Naive thymus-derived CD8-positive, alpha-beta T cell (primary cell): ENCODE measurements around the gene EME2. TPM values are rescaled to one million over a fixed set of nuclear protein-coding genes. Genes with fewer than 3 reads are reported as not detected.

Experiments used
- ATAC-seq, 2 donors: fragments of 150-1000 bp; cut with Tn5 transposase in 1 of 2; sonication (Bioruptor Pico), chemical (Tn5 transposase) in 1 of 2; 1 replicate in 1 of 2; 2 replicates in 1 of 2; pipeline ENCODE4 v1.10.0; 2021; ENCODE audit warnings: mild to moderate bottlenecking in 2 of 2, moderate library complexity in 2 of 2
- POLR2A ChIA-PET: fragments of 350-600 bp; sonication (Branson Sonifier 250); formaldehyde crosslinking; loops from one replicate; lab custom pipeline; 2021; ENCODE audit warnings: antibody characterized with exemption; lab: Charles Lee
- DNase-seq, 10 donors: peaks; one replicate each; pipeline versions ENCODE4 v3.0.0 to v3.0.0-alpha.2; 2020 to 2022
- H3K27ac Mint-ChIP-seq, 10 donors: one replicate each; pipeline ENCODE4 v1.8.0; 2020 to 2022; ENCODE audit warnings: mild to moderate bottlenecking in 10 of 10, mixed read lengths in 10 of 10, moderate library complexity in 4 of 10, inconsistent platforms in 1 of 10
- H3K27me3 Mint-ChIP-seq, 5 donors: one replicate each; pipeline ENCODE4 v1.8.0; 2021 to 2022; ENCODE audit warnings: mixed read lengths in 5 of 5
- H3K36me3 Mint-ChIP-seq, 3 donors: one replicate each; pipeline ENCODE4 v1.8.0; 2020 to 2022; ENCODE audit warnings: mixed read lengths in 3 of 3, mild to moderate bottlenecking in 2 of 3, inconsistent platforms in 1 of 3
- H3K4me1 Mint-ChIP-seq, 4 donors: one replicate each; pipeline ENCODE4 v1.8.0; 2021 to 2022; ENCODE audit warnings: mixed read lengths in 4 of 4
- H3K4me3 Mint-ChIP-seq, 10 donors: one replicate each; pipeline ENCODE4 v1.8.0; 2020 to 2022; ENCODE audit warnings: mild to moderate bottlenecking in 10 of 10, mixed read lengths in 10 of 10, moderate library complexity in 6 of 10, inconsistent platforms in 1 of 10
- H3K9me3 Mint-ChIP-seq, 9 donors: one replicate each; pipeline ENCODE4 v1.8.0; 2020 to 2022; ENCODE audit warnings: mixed read lengths in 9 of 9, mild to moderate bottlenecking in 3 of 9, inconsistent platforms in 1 of 9, moderate library complexity in 1 of 9
- polyA plus RNA-seq, 3 donors: library from polyadenylated mRNA; unstranded; fragments of 300-500 nt; fragmentation: Illumina TruSeq; gene quantifications; one replicate each; pipeline ENCODE4 v1.2.3, GENCODE V29; 2021
- total RNA-seq, 8 experiments: library from RNA in 2 of 8; stranded (reverse) in 2 of 8; gene quantifications; one replicate each; pipeline ENCODE4 v1.2.3 and lab custom pipeline; 2021 to 2026

Gene EME2
- total and polyA plus RNA-seq, 5 experiments from 2014 or later, result 0.35 to 31.5 (median 1.6) TPM

GRCh38 chr16:1747934-1748333 is 24.7 kb upstream of the EME2 start:
- DNase-seq (no peak), ATAC-seq (no peak)
- Mint-ChIP-seq H3K4me3 (no peak overlapping the region), H3K27ac (no peak overlapping the region), H3K9me3 (no peaks in the 10 kb centered on the region), H3K36me3 (peaks cover 0 to 60% (median 2%) of the 10 kb centered on the region in 3 donors), H3K4me1 (no peaks in the 10 kb centered on the region), H3K27me3 (no peaks in the 10 kb centered on the region)
- POLR2A ChIA-PET, result no interaction called here

- POLR2A ChIA-PET, result interaction anchor here (0.7 kb wide), 1 partner anchor 23 kb away, joined by 3 read pairs; the partner anchor contains the start of gene MRPS34
- no peak for ATAC-seq
- H3K27me3 Mint-ChIP-seq, result no peaks in the 10 kb centered on the region
- H3K4me1 Mint-ChIP-seq, result no peaks in the 10 kb centered on the region
- H3K9me3 Mint-ChIP-seq, result no peaks in the 10 kb centered on the region
- peaks cover 0 to 69% (median 4%) of the 10 kb centered on the region in 3 donors for H3K36me3 Mint-ChIP-seq
- peak overlapping the region in 2 of 10 donors; percentile 49 to 51 for H3K27ac Mint-ChIP-seq
- DNase-seq, result no peak
- no peak overlapping the region for H3K4me3 Mint-ChIP-seq
Measured at GRCh38 chr16:1749152-1750117, 23.2 kb upstream of the EME2 start.

GRCh38 chr16:1751946-1752345 is 20.7 kb upstream of the EME2 start:
- Mint-ChIP-seq H3K27me3 (no peaks in the 10 kb centered on the region), H3K27ac (no peak overlapping the region), H3K9me3 (no peaks in the 10 kb centered on the region), H3K4me3 (no peak overlapping the region), H3K36me3 (peaks cover 0 to 73% (median 9%) of the 10 kb centered on the region in 3 donors), H3K4me1 (peaks cover 2 to 5% (median 4%) of the 10 kb centered on the region in 4 donors)
- ATAC-seq, result no peak
- POLR2A ChIA-PET, result no interaction called here
- no peak for DNase-seq

DNA sequence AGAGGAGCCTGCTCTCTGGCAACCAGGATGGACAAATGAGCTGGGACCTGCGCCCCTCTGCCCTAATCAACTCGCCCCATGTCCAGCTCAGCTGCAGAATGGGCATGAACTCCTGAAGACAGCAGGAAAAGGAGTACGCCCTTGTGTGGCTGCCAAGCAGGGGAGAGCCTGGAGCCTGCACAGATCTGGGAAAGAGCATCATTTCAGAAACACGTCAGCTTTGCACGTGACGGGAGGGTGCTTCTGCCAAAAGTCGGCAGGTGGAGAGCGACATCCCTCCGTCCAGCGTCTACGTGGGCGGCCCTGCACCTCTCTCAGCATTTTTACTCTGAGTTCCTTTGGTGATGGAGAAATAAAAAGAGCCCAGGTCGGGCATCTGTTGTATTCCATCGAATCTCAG is 19.8 kb upstream of the EME2 start:
- DNase-seq (no peak), ATAC-seq (no peak)
- peaks cover 0 to 66% (median 7%) of the 10 kb centered on the region in 3 donors for H3K36me3 Mint-ChIP-seq
- no peaks in the 10 kb centered on the region for H3K9me3 Mint-ChIP-seq
- no peak overlapping the region for H3K27ac Mint-ChIP-seq
- POLR2A ChIA-PET, result interaction anchor here (0.7 to 0.8 kb wide), 2 partner anchors 46 to 488 kb away, joined by 3 to 4 read pairs; no protein-coding TSS in a partner anchor
- no peak overlapping the region for H3K4me3 Mint-ChIP-seq
- no peaks in the 10 kb centered on the region for H3K27me3 Mint-ChIP-seq
- peaks cover 2 to 14% (median 10%) of the 10 kb centered on the region in 4 donors for H3K4me1 Mint-ChIP-seq

DNA sequence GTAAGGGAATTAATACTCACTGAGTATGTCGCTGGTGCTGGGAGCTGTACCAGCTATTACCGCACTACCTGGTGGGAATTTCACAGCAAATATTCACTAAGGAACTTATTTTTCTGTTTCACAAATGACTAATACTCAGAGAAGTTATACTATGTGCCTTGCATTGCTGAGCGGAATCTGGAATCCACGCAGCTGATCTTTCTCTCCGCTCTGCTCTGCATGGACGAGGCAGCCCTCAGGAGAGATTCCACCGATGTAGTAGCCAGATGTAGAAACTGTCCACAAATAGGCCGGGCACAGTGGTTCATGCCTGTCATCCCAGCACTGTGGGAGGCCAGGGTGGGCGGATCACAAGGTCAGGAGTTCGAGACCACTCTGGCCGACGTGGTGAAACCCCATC is 18.4 kb upstream of the EME2 start:
- POLR2A ChIA-PET, result interaction anchor here (0.7 to 1.6 kb wide), 4 partner anchors 8 to 31 kb away, joined by 3 to 6 read pairs (median 4); no protein-coding TSS in a partner anchor
- peaks cover 4 to 15% (median 10%) of the 10 kb centered on the region in 4 donors for H3K4me1 Mint-ChIP-seq
- H3K4me3 Mint-ChIP-seq, result no peak overlapping the region
- no peak for ATAC-seq
- peak overlapping the region in 1 of 10 donors; percentile 67 for H3K27ac Mint-ChIP-seq
- peaks cover 0 to 56% (median 7%) of the 10 kb centered on the region in 3 donors for H3K36me3 Mint-ChIP-seq
- DNase-seq, result no peak
- no peaks in the 10 kb centered on the region for H3K27me3 Mint-ChIP-seq
- H3K9me3 Mint-ChIP-seq, result no peaks in the 10 kb centered on the region

- no peaks in the 10 kb centered on the region for H3K9me3 Mint-ChIP-seq
- H3K27me3 Mint-ChIP-seq, result no peaks in the 10 kb centered on the region
- peaks cover 0 to 50% (median 9%) of the 10 kb centered on the region in 3 donors for H3K36me3 Mint-ChIP-seq
- peaks cover 4 to 15% (median 10%) of the 10 kb centered on the region in 4 donors for H3K4me1 Mint-ChIP-seq
- peak overlapping the region in 2 of 10 donors; percentile 7 to 22 for H3K4me3 Mint-ChIP-seq
- DNase-seq (peak in 1 of 10 donors; percentile 16), ATAC-seq (no peak)
- POLR2A ChIA-PET, result interaction anchor here (1.1 kb wide), 1 partner anchor 52 kb away, joined by 5 read pairs; the partner anchor contains the start of gene MAPK8IP3
- H3K27ac Mint-ChIP-seq, result peak overlapping the region in 2 of 10 donors; percentile 22 to 55
Measured at GRCh38 chr16:1757714-1758461, 14.7 kb upstream of the EME2 start.

- Mint-ChIP-seq H3K4me3 (no peak overlapping the region), H3K36me3 (peaks cover 0 to 41% (median 9%) of the 10 kb centered on the region in 3 donors), H3K27me3 (no peaks in the 10 kb centered on the region), H3K4me1 (peaks cover 4 to 15% (median 10%) of the 10 kb centered on the region in 4 donors), H3K27ac (peak overlapping the region in 2 of 10 donors; percentile 18 to 72), H3K9me3 (no peaks in the 10 kb centered on the region)
- DNase-seq, result no peak
- ATAC-seq, result no peak
- POLR2A ChIA-PET, result interaction anchor here (1.1 kb wide), 1 partner anchor 53 kb away, joined by 5 read pairs; the partner anchor contains the start of gene MAPK8IP3
Measured at GRCh38 chr16:1758923-1759322, 13.7 kb upstream of the EME2 start.

DNA sequence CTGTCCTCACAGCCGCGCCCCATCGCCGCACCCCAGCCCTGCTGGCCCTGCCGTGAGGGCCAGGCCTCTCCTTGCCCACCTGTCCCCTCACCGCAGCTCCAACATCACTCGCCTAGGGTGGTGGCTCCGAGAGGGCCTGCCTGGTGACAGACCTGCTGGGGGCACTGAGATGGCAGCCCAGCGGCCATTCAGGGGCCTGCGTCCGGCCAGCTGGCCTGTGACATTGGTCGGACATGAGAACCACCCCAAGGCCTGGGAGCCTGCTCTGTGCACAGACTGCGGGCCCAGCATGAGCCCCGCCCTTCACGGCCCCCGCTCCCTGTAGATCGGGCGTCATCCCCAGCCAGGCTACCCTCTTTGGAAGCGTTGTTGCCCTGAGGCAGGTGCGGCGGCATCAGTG is 13.1 kb upstream of the EME2 start:
- H3K9me3 Mint-ChIP-seq, result no peaks in the 10 kb centered on the region
- no peak overlapping the region for H3K4me3 Mint-ChIP-seq
- DNase-seq, result no peak
- no peaks in the 10 kb centered on the region for H3K27me3 Mint-ChIP-seq
- POLR2A ChIA-PET, result no interaction called here
- H3K4me1 Mint-ChIP-seq, result peaks cover 4 to 15% (median 10%) of the 10 kb centered on the region in 4 donors
- peaks cover 0 to 35% (median 6%) of the 10 kb centered on the region in 3 donors for H3K36me3 Mint-ChIP-seq
- no peak for ATAC-seq
- no peak overlapping the region for H3K27ac Mint-ChIP-seq

GRCh38 chr16:1760911-1761310 is 11.7 kb upstream of the EME2 start:
- ATAC-seq, result no peak
- Mint-ChIP-seq H3K27ac (peak overlapping the region in 2 of 10 donors; percentile 24 to 32), H3K36me3 (peaks cover 0 to 25% (median 4%) of the 10 kb centered on the region in 3 donors), H3K27me3 (no peaks in the 10 kb centered on the region), H3K4me1 (peaks cover 4 to 15% (median 10%) of the 10 kb centered on the region in 4 donors), H3K9me3 (no peaks in the 10 kb centered on the region), H3K4me3 (no peak overlapping the region)
- POLR2A ChIA-PET, result interaction anchor here (1.0 kb wide), 1 partner anchor 13 kb away, joined by 3 read pairs; no protein-coding TSS in a partner anchor
- DNase-seq, result no peak

DNA sequence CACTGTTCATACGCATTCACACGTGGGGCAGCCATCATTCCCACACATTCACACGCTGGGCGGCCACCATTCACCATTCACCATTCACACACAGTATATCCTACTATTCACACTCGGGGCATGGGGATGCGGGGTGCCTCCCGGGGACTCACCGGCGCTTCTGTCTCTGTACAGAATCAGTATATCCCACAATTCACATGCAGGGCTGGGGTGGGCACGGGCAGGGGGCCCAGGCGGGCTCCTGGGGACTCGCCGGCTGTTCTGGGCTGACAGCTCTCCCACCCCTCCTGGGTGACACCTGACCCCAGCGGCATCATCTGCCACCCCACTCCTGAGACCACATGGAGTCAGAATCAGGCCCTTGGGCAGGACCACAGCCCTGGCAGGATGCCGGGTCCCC is 10.9 kb upstream of the EME2 start:
- peak overlapping the region in 1 of 10 donors; percentile 27 for H3K27ac Mint-ChIP-seq
- no peak for DNase-seq
- H3K4me1 Mint-ChIP-seq, result peaks cover 2 to 12% (median 8%) of the 10 kb centered on the region in 4 donors
- H3K27me3 Mint-ChIP-seq, result no peaks in the 10 kb centered on the region
- no peak for ATAC-seq
- POLR2A ChIA-PET, result no interaction called here
- H3K9me3 Mint-ChIP-seq, result no peaks in the 10 kb centered on the region
- H3K4me3 Mint-ChIP-seq, result no peak overlapping the region
- H3K36me3 Mint-ChIP-seq, result peaks cover 0 to 23% (median 2%) of the 10 kb centered on the region in 3 donors

DNA sequence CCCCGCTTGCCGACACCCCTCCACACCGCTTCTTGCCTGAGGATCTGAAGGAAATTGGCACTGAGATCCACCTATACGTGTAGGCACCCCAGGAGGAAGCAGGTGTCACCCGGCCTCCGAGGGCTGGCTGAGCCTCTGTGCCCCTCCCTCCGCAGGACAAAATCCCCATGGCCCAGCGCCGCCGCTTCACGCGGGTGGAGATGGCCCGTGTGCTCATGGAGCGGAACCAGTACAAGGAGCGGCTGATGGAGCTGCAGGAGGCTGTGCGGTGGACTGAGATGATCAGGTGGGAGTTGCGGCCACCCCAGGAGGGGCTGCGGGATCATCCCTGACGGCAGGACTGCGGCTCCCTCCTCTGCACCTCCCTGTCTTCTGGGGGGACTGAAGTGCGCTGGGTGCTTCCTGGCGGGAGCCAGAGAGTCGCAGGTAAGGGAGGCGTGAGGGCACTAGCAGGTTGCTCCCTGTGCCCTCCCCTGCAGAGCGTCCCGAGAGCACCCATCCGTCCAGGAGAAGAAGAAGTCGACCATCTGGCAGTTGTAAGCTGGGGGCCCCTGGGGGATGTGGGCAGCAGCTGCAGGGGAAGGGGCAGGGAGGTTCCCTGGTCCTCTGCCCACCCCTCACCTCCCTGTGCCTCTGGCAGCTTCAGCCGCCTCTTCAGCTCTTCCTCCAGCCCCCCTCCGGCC is 10.3 kb upstream of the EME2 start:
- peaks cover 0 to 25% (median 2%) of the 10 kb centered on the region in 3 donors for H3K36me3 Mint-ChIP-seq
- no peak overlapping the region for H3K27ac Mint-ChIP-seq
- ATAC-seq (no peak), DNase-seq (no peak)
- H3K4me3 Mint-ChIP-seq, result no peak overlapping the region
- peaks cover 2 to 6% (median 3%) of the 10 kb centered on the region in 4 donors for H3K4me1 Mint-ChIP-seq
- H3K27me3 Mint-ChIP-seq, result no peaks in the 10 kb centered on the region
- POLR2A ChIA-PET, result interaction anchor here (1.5 kb wide), 1 partner anchor 10 kb away, joined by 7 read pairs; the partner anchor contains the start of genes EME2 and NME3
- no peaks in the 10 kb centered on the region for H3K9me3 Mint-ChIP-seq
